ENCODE measurements around the gene BMAL1.

BMAL1 gene

GRCh38 chr11:13294178-13294577 is 16.6 kb downstream of the BMAL1 start:
- no peak for DNase-seq

DNA sequence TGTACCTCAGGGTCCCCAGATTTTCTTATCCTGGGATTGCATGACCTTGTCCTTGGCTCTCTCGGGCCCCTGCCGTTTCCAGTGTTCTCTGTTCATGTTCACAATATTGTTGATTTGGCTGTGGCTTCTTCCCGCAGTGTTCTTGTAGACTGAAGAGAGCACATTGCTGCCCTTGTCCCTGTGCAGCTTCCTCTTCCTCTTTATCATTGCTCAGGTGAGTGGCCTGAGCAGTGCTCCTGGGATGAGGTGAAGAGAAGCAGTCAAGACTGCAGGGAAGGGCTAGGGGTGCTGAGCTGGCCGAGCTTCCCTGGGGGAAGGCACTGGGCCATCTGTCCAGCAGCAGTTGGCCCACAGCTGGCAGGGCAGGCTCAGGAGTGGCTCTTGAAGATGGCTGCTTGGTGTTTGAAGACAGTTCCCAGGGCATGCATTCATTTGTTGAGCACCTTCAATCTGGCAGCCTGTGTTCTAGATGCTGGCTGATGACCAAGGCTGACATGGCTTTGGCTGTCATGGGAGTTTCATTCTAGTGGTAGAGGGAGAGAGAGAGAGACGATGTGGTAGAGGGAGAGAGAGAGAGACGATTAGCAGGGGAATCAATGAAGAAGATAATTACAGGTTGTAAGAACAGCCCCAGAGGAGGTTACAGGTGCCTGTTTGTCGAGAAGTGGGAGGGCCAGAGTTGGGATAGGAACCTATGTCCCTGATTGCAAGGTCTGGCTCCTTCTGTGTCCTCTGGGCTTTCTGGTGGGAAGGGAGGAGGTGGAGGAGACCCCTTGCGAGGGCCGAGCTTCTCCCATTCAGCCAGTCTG is 17.4 kb downstream of the BMAL1 start:
- DNase-seq = no peak

- no peak for DNase-seq
Measured at GRCh38 chr11:13297308-13297916, 19.8 kb downstream of the BMAL1 start.

- DNase-seq = no peak
Measured at GRCh38 chr11:13297917-13298356, 20.3 kb downstream of the BMAL1 start.

GRCh38 chr11:13298765-13299164 is 21.2 kb downstream of the BMAL1 start:
- no peak for DNase-seq

DNA sequence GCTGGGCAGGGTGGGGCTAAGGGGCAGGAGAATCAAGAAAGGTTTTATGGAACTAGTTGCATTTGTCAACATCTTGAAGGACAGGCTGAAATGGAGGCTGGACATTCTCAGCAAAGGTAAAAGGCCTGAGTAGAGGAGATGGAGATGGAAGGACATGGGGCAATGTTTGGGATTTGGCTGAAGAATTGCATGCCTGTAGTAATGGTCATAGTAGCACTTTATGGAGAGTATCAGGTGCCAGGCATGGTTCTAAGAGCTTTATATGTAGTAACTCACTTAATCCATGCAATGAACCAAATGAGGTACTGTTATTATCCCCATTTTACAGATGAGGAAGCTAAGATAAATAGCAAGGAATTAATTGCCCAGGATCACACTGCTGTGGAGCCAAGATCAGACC is 23.9 kb downstream of the BMAL1 start:
- no peak for DNase-seq

DNA sequence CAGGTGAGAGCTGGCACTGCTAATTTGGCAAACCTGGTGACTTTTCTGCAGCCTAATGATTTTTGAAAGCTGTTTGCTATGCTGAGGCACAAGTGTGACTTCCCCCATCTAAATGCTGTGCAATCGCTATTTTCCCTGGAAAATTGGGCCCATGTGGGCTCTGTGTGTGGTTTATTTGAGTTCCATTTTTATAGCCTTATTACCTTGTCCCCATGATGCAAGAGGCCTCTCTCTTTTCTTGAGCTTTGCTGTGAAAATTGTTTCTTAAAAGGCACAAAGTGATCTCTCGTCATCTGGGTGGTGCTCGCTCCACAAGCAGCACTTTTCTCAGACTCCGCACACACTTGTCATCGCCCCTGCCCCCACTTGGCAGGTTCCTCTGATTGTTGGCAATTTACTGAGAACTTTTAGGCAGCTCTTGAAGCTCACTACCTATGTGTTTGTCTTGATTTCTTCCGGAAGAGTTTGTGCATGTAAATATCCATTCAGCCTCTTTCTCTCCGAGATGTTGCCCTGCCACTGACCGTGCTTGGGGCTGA is 24.9 kb downstream of the BMAL1 start:
- DNase-seq = no peak

GRCh38 chr11:13303668-13304649 is 26.4 kb downstream of the BMAL1 start:
- no peak for DNase-seq

DNA sequence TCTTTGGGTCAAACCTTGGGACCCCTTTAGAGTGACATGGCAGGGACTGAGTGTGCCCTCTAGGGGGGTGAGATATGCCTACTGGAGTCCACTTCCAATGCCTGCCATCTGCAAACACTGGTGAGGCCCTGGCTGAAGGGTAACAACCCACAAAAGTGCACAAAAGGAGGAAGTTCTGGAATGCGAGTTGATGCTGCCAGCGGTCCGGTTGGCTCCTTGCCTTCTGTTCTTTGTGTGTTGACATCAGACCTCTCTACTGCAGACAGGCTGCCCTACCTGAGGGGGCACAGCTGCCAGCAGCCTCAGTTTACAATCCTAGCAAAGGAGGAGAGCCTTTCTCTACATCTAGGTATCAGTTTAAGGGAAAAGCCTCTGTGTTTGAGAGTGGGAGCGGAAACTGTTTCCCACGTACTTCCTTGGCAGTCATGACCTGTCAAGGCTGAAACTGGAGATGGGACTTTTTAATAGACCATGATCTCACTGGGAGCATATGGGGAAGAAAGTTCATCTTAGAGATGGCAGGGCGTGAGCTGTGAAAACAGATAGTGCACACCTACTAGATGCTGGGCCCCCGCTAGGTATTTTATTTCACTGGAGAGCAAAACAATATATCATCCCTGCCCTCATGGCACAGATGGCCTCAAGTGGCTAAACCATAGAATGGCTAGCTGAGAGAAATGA is 27.2 kb downstream of the BMAL1 start:
- no peak for DNase-seq

DNA sequence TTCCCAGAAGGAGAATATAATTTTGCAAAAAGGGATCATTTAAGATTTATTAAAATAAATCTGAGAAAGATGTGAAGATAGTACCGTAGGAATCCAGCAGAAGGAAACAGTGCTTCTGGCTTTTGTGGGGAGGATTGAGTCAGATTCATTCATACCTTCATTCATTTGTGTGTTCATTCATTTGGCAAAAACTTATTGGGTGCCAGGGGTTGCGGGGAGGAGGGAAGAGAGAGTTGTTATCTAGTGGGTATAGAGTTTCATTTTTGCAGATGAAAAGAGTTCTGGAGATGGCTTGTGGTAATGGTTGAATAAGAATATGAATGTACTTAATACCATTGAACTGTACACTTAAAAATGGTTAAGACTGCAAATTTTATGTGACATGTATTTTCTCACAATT is 31.1 kb downstream of the BMAL1 start:
- DNase-seq = no peak

- no peak for DNase-seq
Measured at GRCh38 chr11:13309156-13309555, 31.6 kb downstream of the BMAL1 start.

DNA sequence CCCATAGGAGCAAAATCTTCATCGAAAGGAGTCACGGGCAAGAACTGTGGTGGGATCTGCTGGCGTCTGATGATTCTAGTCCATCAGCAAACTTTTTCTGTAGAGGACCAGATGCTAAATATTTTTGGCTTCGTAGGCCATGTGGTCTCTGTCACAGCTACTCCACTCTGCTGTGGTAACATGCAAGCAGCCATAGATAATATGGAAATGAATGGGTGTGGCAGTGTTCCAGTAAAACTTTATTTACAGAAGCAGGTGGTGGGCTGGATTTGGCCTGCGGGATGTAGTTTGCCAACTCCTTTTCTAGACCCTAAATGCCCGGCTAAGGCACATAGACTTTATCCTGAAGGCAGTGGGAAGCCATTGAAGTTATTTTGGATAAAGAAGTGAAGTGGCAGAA is 32.9 kb downstream of the BMAL1 start:
- DNase-seq = no peak

GRCh38 chr11:13311570-13311969 is 34.0 kb downstream of the BMAL1 start:
- DNase-seq = no peak

GRCh38 chr11:13313005-13313819 is 35.6 kb downstream of the BMAL1 start:
- DNase-seq = no peak

GRCh38 chr11:13314676-13315394 is 37.2 kb downstream of the BMAL1 start:
- DNase-seq = no peak

GRCh38 chr11:13315517-13316432 is 38.2 kb downstream of the BMAL1 start:
- no peak for DNase-seq

- DNase-seq = peak; percentile 14
Measured at GRCh38 chr11:13316528-13316961, 39.0 kb downstream of the BMAL1 start.

- DNase-seq = no peak
Measured at GRCh38 chr11:13317293-13318080, 39.9 kb downstream of the BMAL1 start.

Data from kidney glomerular epithelial cell (primary cell).